Naive thymus-derived CD4-positive, alpha-beta T cell (primary cell): ENCODE results near the gene MPRIP. TPM values are rescaled to one million over a fixed set of nuclear protein-coding genes. Genes with fewer than 3 reads are reported as not detected.
A peak's percentile ranks its signal among the peaks of the same experiment; 100 is the strongest.

Source experiments
- ATAC-seq: fragments of 150-1000 bp; cut with Tn5 transposase; 2 replicates; pipeline ENCODE4 v1.10.0; 2021; ENCODE audit warnings: mild to moderate bottlenecking, moderate library complexity
- CTCF ChIA-PET: fragments of 350-600 bp; sonication (Branson Sonifier 250); formaldehyde crosslinking; loops from one replicate; lab custom pipeline; 2021; ENCODE audit warnings: antibody characterized with exemption; lab: Charles Lee
- POLR2A ChIA-PET: fragments of 350-600 bp; sonication (Branson Sonifier 250); formaldehyde crosslinking; loops from one replicate; lab custom pipeline; 2021; ENCODE audit warnings: antibody characterized with exemption, inconsistent platforms; lab: Charles Lee
- DNase-seq, 9 donors: peaks; one replicate each; pipeline versions ENCODE4 v3.0.0 to v3.0.0-alpha.2; 2020 to 2022; ENCODE audit warnings: mixed read lengths in 1 of 9
- H3K27ac ChIP-seq: one replicate; pipeline ENCODE4 v1.7.0; 2013; ENCODE audit warnings: mild to moderate bottlenecking, low read depth, low read length, moderate library complexity
- H3K27me3 ChIP-seq, 2 donors: one replicate each; pipeline ENCODE4 v1.7.0; 2013; ENCODE audit warnings: low read length in 2 of 2, mild to moderate bottlenecking in 2 of 2, moderate library complexity in 2 of 2; ENCODE audit not compliant: control insufficient read depth in 2 of 2, insufficient read depth in 2 of 2
- H3K36me3 ChIP-seq, 3 experiments: 1 replicate in 2 of 3; 2 replicates in 1 of 3; pipeline ENCODE4 v1.7.0; 2013; ENCODE audit warnings: low read length in 3 of 3, mild to moderate bottlenecking in 3 of 3, moderate library complexity in 1 of 3; ENCODE audit not compliant: insufficient read depth in 3 of 3, control insufficient read depth in 2 of 3
- H3K4me1 ChIP-seq, 2 donors: one replicate each; pipeline ENCODE4 v1.7.0; 2013; ENCODE audit warnings: low read length in 2 of 2, mild to moderate bottlenecking in 2 of 2, moderate library complexity in 1 of 2; ENCODE audit not compliant: control insufficient read depth in 2 of 2, insufficient read depth in 2 of 2
- H3K4me3 ChIP-seq: 2 replicates; pipeline ENCODE4 v1.7.0; 2013; ENCODE audit warnings: mild to moderate bottlenecking, low read length
- H3K9me3 ChIP-seq, 3 experiments: 1 replicate in 2 of 3; 2 replicates in 1 of 3; pipeline ENCODE4 v1.7.0; 2013; ENCODE audit warnings: low read length in 3 of 3; ENCODE audit not compliant: control insufficient read depth in 2 of 3
- H3K27ac Mint-ChIP-seq, 9 donors: one replicate each; pipeline ENCODE4 v1.8.0; 2020 to 2022; ENCODE audit warnings: mixed read lengths in 9 of 9, mild to moderate bottlenecking in 8 of 9, moderate library complexity in 5 of 9, inconsistent platforms in 2 of 9
- H3K27me3 Mint-ChIP-seq, 5 donors: one replicate each; pipeline ENCODE4 v1.8.0; 2021 to 2022; ENCODE audit warnings: mixed read lengths in 5 of 5, mild to moderate bottlenecking in 1 of 5
- H3K36me3 Mint-ChIP-seq, 5 donors: one replicate each; pipeline ENCODE4 v1.8.0; 2020 to 2022; ENCODE audit warnings: mixed read lengths in 5 of 5, mild to moderate bottlenecking in 3 of 5, inconsistent platforms in 1 of 5
- H3K4me1 Mint-ChIP-seq, 7 donors: one replicate each; pipeline ENCODE4 v1.8.0; 2020 to 2022; ENCODE audit warnings: mixed read lengths in 7 of 7, mild to moderate bottlenecking in 3 of 7, inconsistent platforms in 1 of 7
- H3K4me3 Mint-ChIP-seq, 10 donors: one replicate each; pipeline ENCODE4 v1.8.0; 2020 to 2022; ENCODE audit warnings: mild to moderate bottlenecking in 10 of 10, mixed read lengths in 10 of 10, moderate library complexity in 6 of 10, inconsistent platforms in 2 of 10
- H3K9me3 Mint-ChIP-seq, 11 donors: one replicate each; pipeline ENCODE4 v1.8.0; 2020 to 2022; ENCODE audit warnings: mixed read lengths in 11 of 11, mild to moderate bottlenecking in 4 of 11, inconsistent platforms in 1 of 11, moderate library complexity in 1 of 11
- intact Hi-C, 2 donors: fragments of 100-400 bp; cut with micrococcal nuclease; formaldehyde crosslinking; loops; one replicate each; pipeline ENCODE4 v1.15.1; 2023
- polyA plus RNA-seq, 2 donors: library from polyadenylated mRNA; unstranded; fragments of 300-500 nt; fragmentation: Illumina TruSeq; gene quantifications; one replicate each; pipeline ENCODE4 v1.2.3, GENCODE V29; 2021
- total RNA-seq, 6 experiments: library from RNA in 5 of 6; stranded (reverse) in 5 of 6; gene quantifications; 1 replicate in 5 of 6; 2 replicates in 1 of 6; pipeline ENCODE4 v1.2.3 and lab custom pipeline; 2021 to 2026

MPRIP gene
- total and polyA plus RNA-seq, 7 experiments from 2014 or later = 18.6 to 259 (median 196) TPM

GRCh38 chr17:17170346-17170985 is 128.2 kb downstream of the MPRIP start:
- Histone ChIP-seq H3K4me1 (peaks cover 13 to 37% of the 10 kb centered on the region in 2 donors), H3K27me3 (no peaks in the 10 kb centered on the region), H3K36me3 (peaks cover 0 to 62% (median 4%) of the 10 kb centered on the region in 3 experiments), H3K9me3 (no peaks in the 10 kb centered on the region), H3K4me3 (no peak overlapping the region), H3K27ac (no peak overlapping the region)
- intact Hi-C loops = no loop called here
- Mint-ChIP-seq H3K27me3 (no peaks in the 10 kb centered on the region), H3K36me3 (peaks cover 13 to 48% (median 16%) of the 10 kb centered on the region in 5 donors), H3K9me3 (no peaks in the 10 kb centered on the region), H3K4me3 (no peak overlapping the region), H3K27ac (peak overlapping the region in 8 of 9 donors; percentile 58 to 99 (median 78)), H3K4me1 (peaks cover 17 to 67% (median 53%) of the 10 kb centered on the region in 7 donors)
- POLR2A ChIA-PET = interaction anchor here (0.7 kb wide), 1 partner anchor 8 kb away, joined by 3 read pairs; no protein-coding TSS in a partner anchor
- DNase-seq = no peak
- ATAC-seq = no peak
- CTCF ChIA-PET = no interaction called here

GRCh38 chr17:17171186-17171585 is 128.9 kb downstream of the MPRIP start:
- peaks cover 4 to 55% (median 4%) of the 10 kb centered on the region in 3 experiments for H3K36me3 ChIP-seq
- ChIA-PET CTCF (no interaction called here), POLR2A (interaction anchor here (0.8 to 1.6 kb wide), 2 partner anchors 10 to 13 kb away, joined by 3 to 4 read pairs; no protein-coding TSS in a partner anchor)
- H3K27ac ChIP-seq = no peak overlapping the region
- peaks cover 17 to 44% of the 10 kb centered on the region in 2 donors for H3K4me1 ChIP-seq
- no peak overlapping the region for H3K4me3 ChIP-seq
- Mint-ChIP-seq H3K27ac (peak overlapping the region; percentile 58 to 99 (median 87)), H3K4me3 (peak overlapping the region in 4 of 10 donors; percentile 4 to 62 (median 42)), H3K27me3 (no peaks in the 10 kb centered on the region), H3K9me3 (no peaks in the 10 kb centered on the region), H3K4me1 (peaks cover 19 to 74% (median 60%) of the 10 kb centered on the region in 7 donors), H3K36me3 (peaks cover 8 to 43% (median 19%) of the 10 kb centered on the region in 5 donors)
- intact Hi-C loops = no loop called here
- ATAC-seq (no peak), DNase-seq (no peak)
- H3K27me3 ChIP-seq = no peaks in the 10 kb centered on the region
- H3K9me3 ChIP-seq = no peaks in the 10 kb centered on the region

GRCh38 chr17:17172001-17172939 is 130.0 kb downstream of the MPRIP start:
- Histone ChIP-seq H3K9me3 (no peaks in the 10 kb centered on the region), H3K4me3 (no peak overlapping the region), H3K27me3 (no peaks in the 10 kb centered on the region), H3K36me3 (peaks cover 4 to 48% (median 12%) of the 10 kb centered on the region in 3 experiments), H3K27ac (no peak overlapping the region), H3K4me1 (peaks cover 17 to 55% of the 10 kb centered on the region in 2 donors)
- CTCF ChIA-PET = no interaction called here
- intact Hi-C loops = no loop called here
- Mint-ChIP-seq H3K36me3 (peaks cover 2 to 40% (median 22%) of the 10 kb centered on the region in 5 donors), H3K4me3 (peak overlapping the region in 6 of 10 donors; percentile 18 to 59 (median 32)), H3K27ac (peak overlapping the region; percentile 36 to 99 (median 86)), H3K27me3 (no peaks in the 10 kb centered on the region), H3K9me3 (no peaks in the 10 kb centered on the region), H3K4me1 (peaks cover 27 to 81% (median 67%) of the 10 kb centered on the region in 7 donors)
- DNase-seq (no peak), ATAC-seq (no peak)
- POLR2A ChIA-PET = interaction anchor here (0.7 to 1.6 kb wide), 3 partner anchors 8 to 12 kb away, joined by 3 to 4 read pairs (median 4); no protein-coding TSS in a partner anchor

DNA sequence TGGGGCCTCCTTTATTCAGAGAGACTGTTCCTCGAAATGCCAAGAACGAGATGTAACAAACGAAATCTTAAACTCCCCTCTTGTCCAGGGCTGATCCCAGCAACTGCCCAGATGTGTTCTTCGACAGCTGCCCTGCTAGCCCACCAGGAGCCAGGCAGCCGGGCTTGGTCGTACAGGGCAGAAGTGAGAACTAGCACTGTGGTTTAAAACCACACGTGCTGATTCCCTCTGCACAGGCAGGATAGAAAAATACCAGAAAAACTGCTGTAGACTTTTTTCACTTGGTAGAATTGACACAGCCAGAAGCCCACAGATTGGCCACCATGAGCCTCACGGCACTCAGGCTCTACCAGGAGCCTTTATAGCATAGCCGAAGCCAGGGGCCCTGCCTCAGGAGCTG is 130.7 kb downstream of the MPRIP start:
- Histone ChIP-seq H3K9me3 (no peaks in the 10 kb centered on the region), H3K4me3 (no peak overlapping the region), H3K27ac (no peak overlapping the region), H3K36me3 (peaks cover 4 to 42% (median 12%) of the 10 kb centered on the region in 3 experiments), H3K27me3 (no peaks in the 10 kb centered on the region), H3K4me1 (peaks cover 19 to 62% of the 10 kb centered on the region in 2 donors)
- Mint-ChIP-seq H3K27ac (peak overlapping the region; percentile 46 to 99 (median 85)), H3K4me3 (peak overlapping the region in 6 of 10 donors; percentile 18 to 59 (median 39)), H3K27me3 (no peaks in the 10 kb centered on the region), H3K9me3 (no peaks in the 10 kb centered on the region), H3K36me3 (peaks cover 0 to 44% (median 26%) of the 10 kb centered on the region in 5 donors), H3K4me1 (peaks cover 33 to 87% (median 73%) of the 10 kb centered on the region in 7 donors)
- DNase-seq (no peak), ATAC-seq (no peak)
- intact Hi-C loops = no loop called here
- POLR2A ChIA-PET = interaction anchor here (1.0 kb wide), 1 partner anchor 9 kb away, joined by 3 read pairs; no protein-coding TSS in a partner anchor
- CTCF ChIA-PET = no interaction called here

GRCh38 chr17:17173921-17174320 is 131.7 kb downstream of the MPRIP start:
- Mint-ChIP-seq H3K27ac (peak overlapping the region; percentile 13 to 99 (median 89)), H3K27me3 (no peaks in the 10 kb centered on the region), H3K4me1 (peaks cover 32 to 86% (median 73%) of the 10 kb centered on the region in 7 donors), H3K36me3 (peaks cover 0 to 38% (median 26%) of the 10 kb centered on the region in 5 donors), H3K9me3 (no peaks in the 10 kb centered on the region), H3K4me3 (no peak overlapping the region)
- Histone ChIP-seq H3K4me3 (no peak overlapping the region), H3K4me1 (peaks cover 28 to 70% of the 10 kb centered on the region in 2 donors), H3K9me3 (no peaks in the 10 kb centered on the region), H3K27ac (peak overlapping the region; percentile 23), H3K36me3 (peaks cover 4 to 33% (median 12%) of the 10 kb centered on the region in 3 experiments), H3K27me3 (no peaks in the 10 kb centered on the region)
- ATAC-seq (no peak), DNase-seq (no peak)
- ChIA-PET CTCF (no interaction called here), POLR2A (interaction anchor here (1.0 to 3.0 kb wide), 2 partner anchors 8 to 32 kb away, joined by 3 to 16 read pairs; partner anchors contain the start of gene PLD6)
- intact Hi-C loops = no loop called here

DNA sequence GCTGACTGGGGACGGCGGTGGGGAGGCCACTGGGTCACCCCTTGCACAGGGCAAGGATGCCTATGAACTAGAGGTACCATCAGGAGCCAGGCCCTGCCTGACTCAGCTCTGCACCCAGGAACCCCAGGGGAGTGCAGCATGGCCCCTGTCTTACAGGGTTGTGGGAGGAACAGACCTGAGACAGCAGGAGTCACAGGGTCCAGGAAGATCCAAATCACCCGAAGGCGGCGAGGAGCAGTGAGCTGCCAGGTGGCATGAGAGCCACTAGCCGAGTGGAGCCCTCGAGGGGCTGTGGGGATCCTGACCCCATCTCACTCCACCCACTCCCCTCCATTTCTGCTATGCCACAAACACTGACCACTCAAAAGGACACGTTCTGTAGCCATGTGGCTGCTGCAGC is 133.1 kb downstream of the MPRIP start:
- H3K36me3 Mint-ChIP-seq = peaks cover 0 to 46% (median 31%) of the 10 kb centered on the region in 5 donors
- no peak for ATAC-seq
- DNase-seq = no peak
- Histone ChIP-seq H3K9me3 (no peaks in the 10 kb centered on the region), H3K36me3 (peaks cover 4 to 30% (median 12%) of the 10 kb centered on the region in 3 experiments), H3K27ac (peak overlapping the region; percentile 70), H3K27me3 (no peaks in the 10 kb centered on the region), H3K4me3 (no peak overlapping the region), H3K4me1 (peaks cover 40 to 81% of the 10 kb centered on the region in 2 donors)
- H3K9me3 Mint-ChIP-seq = no peaks in the 10 kb centered on the region
- intact Hi-C loops = no loop called here
- peak overlapping the region in 4 of 10 donors; percentile 32 to 86 (median 62) for H3K4me3 Mint-ChIP-seq
- CTCF ChIA-PET = interaction anchor here (1.2 kb wide), 1 partner anchor 9 kb away, joined by 4 read pairs; no protein-coding TSS in a partner anchor
- POLR2A ChIA-PET = interaction anchor here (0.6 to 3.0 kb wide), 6 partner anchors 11 to 160 kb away, joined by 3 to 16 read pairs (median 5); partner anchors contain the start of genes FLCN and PLD6
- peaks cover 37 to 85% (median 77%) of the 10 kb centered on the region in 7 donors for H3K4me1 Mint-ChIP-seq
- peak overlapping the region; percentile 85 to 99 (median 98) for H3K27ac Mint-ChIP-seq
- H3K27me3 Mint-ChIP-seq = no peaks in the 10 kb centered on the region
